Nephron (organoid): Measurements from ENCODE around the gene LAMA3.

Experiments
- H3K27ac Mint-ChIP-seq, 3 experiments: 2 replicates each; pipeline ENCODE4 v1.8.0; 2020; ENCODE audit warnings: mixed read lengths in 3 of 3, mild to moderate bottlenecking in 2 of 3, moderate library complexity in 1 of 3
- H3K27me3 Mint-ChIP-seq: 2 replicates; pipeline ENCODE4 v1.8.0; 2021; ENCODE audit warnings: low read depth, mild to moderate bottlenecking, moderate library complexity, mixed read lengths
- H3K36me3 Mint-ChIP-seq: 2 replicates; pipeline ENCODE4 v1.8.0; 2020; ENCODE audit warnings: low read depth, mixed read lengths
- H3K4me1 Mint-ChIP-seq: 2 replicates; pipeline ENCODE4 v1.8.0; 2020; ENCODE audit warnings: mixed read lengths
- H3K4me3 Mint-ChIP-seq, 3 experiments: 2 replicates each; pipeline ENCODE4 v1.8.0; 2020; ENCODE audit warnings: mild to moderate bottlenecking in 3 of 3, mixed read lengths in 3 of 3, moderate library complexity in 2 of 3
- H3K9me3 Mint-ChIP-seq: 2 replicates; pipeline ENCODE4 v1.8.0; 2020; ENCODE audit warnings: mixed read lengths
- TF ChIP-seq, protein P1 (sequence below), 3 experiments: fragments of 200-600 bp; sonication (generic); IDR thresholded peaks; one replicate each; pipeline ENCODE4 v1.5.0; 2021; ENCODE audit warnings: antibody characterized with exemption in 3 of 3; ENCODE audit not compliant: unreplicated experiment in 3 of 3

LAMA3 gene

GRCh38 chr18:23918395-23919032, 229.3 kb downstream of the LAMA3 start:
- Mint-ChIP-seq H3K9me3 (no peaks in the 10 kb centered on the region), H3K27ac (no peak overlapping the region), H3K4me3 (no peak overlapping the region), H3K4me1 (no peaks in the 10 kb centered on the region), H3K27me3 (peaks cover 23% of the 10 kb centered on the region), H3K36me3 (no peaks in the 10 kb centered on the region)
- TF ChIP-seq, protein P1, sequence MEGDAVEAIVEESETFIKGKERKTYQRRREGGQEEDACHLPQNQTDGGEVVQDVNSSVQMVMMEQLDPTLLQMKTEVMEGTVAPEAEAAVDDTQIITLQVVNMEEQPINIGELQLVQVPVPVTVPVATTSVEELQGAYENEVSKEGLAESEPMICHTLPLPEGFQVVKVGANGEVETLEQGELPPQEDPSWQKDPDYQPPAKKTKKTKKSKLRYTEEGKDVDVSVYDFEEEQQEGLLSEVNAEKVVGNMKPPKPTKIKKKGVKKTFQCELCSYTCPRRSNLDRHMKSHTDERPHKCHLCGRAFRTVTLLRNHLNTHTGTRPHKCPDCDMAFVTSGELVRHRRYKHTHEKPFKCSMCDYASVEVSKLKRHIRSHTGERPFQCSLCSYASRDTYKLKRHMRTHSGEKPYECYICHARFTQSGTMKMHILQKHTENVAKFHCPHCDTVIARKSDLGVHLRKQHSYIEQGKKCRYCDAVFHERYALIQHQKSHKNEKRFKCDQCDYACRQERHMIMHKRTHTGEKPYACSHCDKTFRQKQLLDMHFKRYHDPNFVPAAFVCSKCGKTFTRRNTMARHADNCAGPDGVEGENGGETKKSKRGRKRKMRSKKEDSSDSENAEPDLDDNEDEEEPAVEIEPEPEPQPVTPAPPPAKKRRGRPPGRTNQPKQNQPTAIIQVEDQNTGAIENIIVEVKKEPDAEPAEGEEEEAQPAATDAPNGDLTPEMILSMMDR (IDR thresholded peaks at IDR 0.05; ENCODE audit: unreplicated experiment in 3 of 3): peak; percentile 82 to 87 (median 83)

DNA sequence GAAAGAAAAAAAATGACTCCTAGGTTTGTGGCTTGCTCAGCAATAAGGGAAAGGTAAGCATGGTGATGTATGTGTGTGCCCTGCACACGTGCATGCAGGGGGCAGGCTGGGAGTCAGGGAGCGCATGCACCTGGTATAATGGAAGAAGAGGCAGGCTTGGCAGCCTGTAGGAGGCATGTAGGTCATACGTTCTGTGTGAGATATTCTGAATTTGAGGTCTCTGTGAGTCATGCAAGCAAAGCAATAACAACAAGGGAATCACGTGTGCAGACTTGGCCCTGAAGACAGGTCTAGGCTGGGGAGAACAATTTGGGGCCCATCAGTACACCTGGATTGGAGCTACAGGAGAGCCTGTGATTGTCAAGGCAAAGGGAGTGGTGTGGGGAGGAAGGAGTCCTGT, 230.8 kb downstream of the LAMA3 start:
- no peaks in the 10 kb centered on the region for H3K36me3 Mint-ChIP-seq
- TF ChIP-seq, protein P1 (IDR thresholded peaks at IDR 0.05; ENCODE audit: unreplicated experiment in 3 of 3): no peak
- no peak overlapping the region for H3K27ac Mint-ChIP-seq
- no peaks in the 10 kb centered on the region for H3K9me3 Mint-ChIP-seq
- no peaks in the 10 kb centered on the region for H3K4me1 Mint-ChIP-seq
- no peak overlapping the region for H3K4me3 Mint-ChIP-seq
- peaks cover 25% of the 10 kb centered on the region for H3K27me3 Mint-ChIP-seq

DNA sequence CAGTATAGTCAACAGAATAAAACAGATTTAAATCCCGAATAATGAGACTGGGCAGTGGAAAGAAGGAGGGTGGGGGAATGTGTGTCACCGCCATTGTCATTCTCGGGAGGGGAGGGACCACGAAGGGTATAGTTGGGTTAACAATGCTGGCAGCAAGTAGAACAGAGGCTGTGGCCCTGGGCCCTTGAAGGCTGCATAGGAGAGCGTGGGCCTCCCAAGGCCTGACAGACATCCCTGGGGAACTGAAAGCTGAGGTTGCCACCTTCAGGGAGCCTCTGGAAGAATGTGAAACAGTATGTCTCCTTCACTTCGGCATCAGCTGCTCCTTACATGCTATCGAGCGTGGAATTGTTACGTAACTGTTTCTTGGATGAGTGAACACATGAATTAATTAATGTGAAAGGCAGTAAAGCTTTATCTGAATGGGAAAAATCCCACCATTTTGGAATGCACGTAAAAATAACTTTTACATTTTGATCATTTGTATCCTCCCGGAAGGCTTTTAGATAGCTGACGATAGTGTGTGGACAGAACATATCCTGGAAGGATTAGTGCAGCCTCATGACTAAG, 232.5 kb downstream of the LAMA3 start:
- Mint-ChIP-seq H3K36me3 (no peaks in the 10 kb centered on the region), H3K4me3 (no peak overlapping the region), H3K27ac (no peak overlapping the region), H3K4me1 (no peaks in the 10 kb centered on the region), H3K27me3 (peaks cover 25% of the 10 kb centered on the region), H3K9me3 (no peaks in the 10 kb centered on the region)
- TF ChIP-seq, protein P1 (IDR thresholded peaks at IDR 0.05; ENCODE audit: unreplicated experiment in 3 of 3): no peak

GRCh38 chr18:23922939-23923338, 233.7 kb downstream of the LAMA3 start:
- peaks cover 2% of the 10 kb centered on the region for H3K4me1 Mint-ChIP-seq
- TF ChIP-seq, protein P1 (IDR thresholded peaks at IDR 0.05; ENCODE audit: unreplicated experiment in 3 of 3): no peak
- H3K27me3 Mint-ChIP-seq: peaks cover 26% of the 10 kb centered on the region
- no peaks in the 10 kb centered on the region for H3K9me3 Mint-ChIP-seq
- H3K36me3 Mint-ChIP-seq: no peaks in the 10 kb centered on the region
- no peak overlapping the region for H3K27ac Mint-ChIP-seq
- no peak overlapping the region for H3K4me3 Mint-ChIP-seq

GRCh38 chr18:23924813-23925212, 235.6 kb downstream of the LAMA3 start:
- Mint-ChIP-seq H3K27ac (no peak overlapping the region), H3K9me3 (no peaks in the 10 kb centered on the region), H3K36me3 (no peaks in the 10 kb centered on the region), H3K4me3 (no peak overlapping the region), H3K27me3 (peaks cover 16% of the 10 kb centered on the region), H3K4me1 (peaks cover 10% of the 10 kb centered on the region)
- TF ChIP-seq, protein P1 (IDR thresholded peaks at IDR 0.05; ENCODE audit: unreplicated experiment in 3 of 3): no peak

DNA sequence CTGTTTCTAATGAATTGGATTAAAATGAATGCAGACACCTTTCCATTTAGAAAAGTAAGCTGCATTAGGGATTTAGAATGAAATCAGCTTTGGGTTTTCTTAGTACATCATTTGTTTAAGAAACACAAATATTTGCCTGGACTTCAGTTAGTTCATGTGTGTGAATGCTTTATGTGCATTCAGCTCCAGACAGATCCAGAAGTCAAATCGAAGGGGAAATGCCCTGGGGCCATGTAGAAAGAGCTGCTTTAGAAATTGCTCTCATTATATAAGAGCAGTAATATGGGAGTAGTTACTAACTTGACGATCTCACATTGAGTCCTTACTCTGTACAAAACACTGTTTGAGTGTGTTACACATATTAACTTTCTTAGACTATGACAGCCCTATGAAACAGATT, 237.3 kb downstream of the LAMA3 start:
- Mint-ChIP-seq H3K36me3 (no peaks in the 10 kb centered on the region), H3K9me3 (no peaks in the 10 kb centered on the region), H3K27ac (no peak overlapping the region), H3K4me1 (peaks cover 10% of the 10 kb centered on the region), H3K4me3 (no peak overlapping the region), H3K27me3 (peaks cover 11% of the 10 kb centered on the region)
- TF ChIP-seq, protein P1 (IDR thresholded peaks at IDR 0.05; ENCODE audit: unreplicated experiment in 3 of 3): no peak
